ENCODE results near the gene MED26.

DNA sequence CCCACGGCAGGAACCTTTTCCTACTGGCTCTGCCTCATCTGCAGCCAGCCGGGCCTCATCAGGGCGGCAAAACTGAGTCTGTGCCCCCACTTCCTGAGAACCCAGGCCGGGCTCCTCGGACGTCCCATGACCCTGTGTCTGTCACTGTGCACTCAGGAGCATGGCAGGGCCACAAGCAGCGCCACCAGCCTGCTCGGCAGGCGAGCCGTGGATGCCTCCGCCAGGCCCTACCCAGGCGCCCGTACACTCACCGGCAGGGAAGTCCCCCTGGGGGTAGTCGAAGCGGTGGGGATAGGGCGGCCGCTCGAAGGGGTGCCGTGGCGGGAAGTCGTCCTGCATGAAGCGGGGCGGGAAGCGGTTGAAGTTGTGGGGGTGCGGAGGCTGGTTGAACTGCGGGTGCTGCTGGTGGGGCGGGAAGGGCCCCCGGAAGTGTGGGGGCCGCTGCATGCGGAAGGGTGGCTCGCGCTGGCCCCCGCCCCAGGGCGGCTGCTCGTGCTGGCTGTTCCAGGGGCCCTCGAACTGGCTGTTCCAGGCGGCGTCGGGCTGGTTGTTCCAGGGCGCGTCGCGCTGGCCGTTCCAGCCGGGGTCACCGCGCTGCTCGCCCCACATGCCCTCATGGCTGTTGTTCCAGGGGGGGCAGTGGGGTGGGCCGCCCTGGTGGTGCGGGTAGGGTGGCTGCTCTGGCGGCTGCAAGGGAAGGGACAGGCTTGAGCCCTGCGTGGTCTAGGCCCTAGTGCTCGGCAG lies 102.8 kb downstream of the MED26 start:
- TF ChIP-seq ZBTB8A (IDR thresholded peaks at IDR 0.05; ENCODE audit: partially characterized antibody) (no peak), SETDB1 (IDR thresholded peaks at IDR 0.05; ENCODE audit: low read length) (no peak), RNF2 (IDR thresholded peaks at IDR 0.05) (no peak), TEAD4 (IDR thresholded peaks at IDR 0.05; ENCODE audit: low read length) (no peak), TEAD4 (CRISPR knock-in tag; IDR thresholded peaks at IDR 0.05; ENCODE audit: borderline replicate concordance) (no peak), IRF2 (CRISPR knock-in tag; IDR thresholded peaks at IDR 0.05) (no peak), NR1H2 (CRISPR knock-in tag; IDR thresholded peaks at IDR 0.05) (no peak), ETV5 (CRISPR knock-in tag; IDR thresholded peaks at IDR 0.05; ENCODE audit: low read depth) (no peak), CHD2 (IDR thresholded peaks at IDR 0.05; ENCODE audit: low read depth, low read length) (no peak), EP300 (IDR thresholded peaks at IDR 0.05; ENCODE audit: low read length) (no peak), ZNF41 (CRISPR knock-in tag; conservative IDR thresholded peaks at IDR 0.05) (no peak)
- TF ChIP-seq, protein P1, sequence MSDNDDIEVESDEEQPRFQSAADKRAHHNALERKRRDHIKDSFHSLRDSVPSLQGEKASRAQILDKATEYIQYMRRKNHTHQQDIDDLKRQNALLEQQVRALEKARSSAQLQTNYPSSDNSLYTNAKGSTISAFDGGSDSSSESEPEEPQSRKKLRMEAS (CRISPR knock-in tag; IDR thresholded peaks at IDR 0.05), result no peak
- TF ChIP-seq, protein P2, sequence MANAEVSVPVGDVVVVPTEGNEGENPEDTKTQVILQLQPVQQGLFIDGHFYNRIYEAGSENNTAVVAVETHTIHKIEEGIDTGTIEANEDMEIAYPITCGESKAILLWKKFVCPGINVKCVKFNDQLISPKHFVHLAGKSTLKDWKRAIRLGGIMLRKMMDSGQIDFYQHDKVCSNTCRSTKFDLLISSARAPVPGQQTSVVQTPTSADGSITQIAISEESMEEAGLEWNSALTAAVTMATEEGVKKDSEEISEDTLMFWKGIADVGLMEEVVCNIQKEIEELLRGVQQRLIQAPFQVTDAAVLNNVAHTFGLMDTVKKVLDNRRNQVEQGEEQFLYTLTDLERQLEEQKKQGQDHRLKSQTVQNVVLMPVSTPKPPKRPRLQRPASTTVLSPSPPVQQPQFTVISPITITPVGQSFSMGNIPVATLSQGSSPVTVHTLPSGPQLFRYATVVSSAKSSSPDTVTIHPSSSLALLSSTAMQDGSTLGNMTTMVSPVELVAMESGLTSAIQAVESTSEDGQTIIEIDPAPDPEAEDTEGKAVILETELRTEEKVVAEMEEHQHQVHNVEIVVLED (CRISPR knock-in tag; IDR thresholded peaks at IDR 0.05), result no peak

All from K562 (cell line).